ENCODE data around the gene EPB41L5.

- TF ChIP-seq POLR2AphosphoS5 (IDR thresholded peaks at IDR 0.05; ENCODE audit: low read depth, low read length) (no peak), SIN3A (IDR thresholded peaks at IDR 0.05; ENCODE audit: borderline replicate concordance, insufficient read depth, low read length) (no peak), REST (IDR thresholded peaks at IDR 0.05; ENCODE audit: insufficient read depth in 1 of 2, low read depth in 2 of 2, low read length in 2 of 2) (no peak)
Observed at GRCh38 chr2:120140866-120141265, 128.0 kb downstream of the EPB41L5 start.
